ENCODE results near the gene BCL11B.

Gene BCL11B

GRCh38 chr14:99179506-99179905 is 92.5 kb downstream of the BCL11B start:
- no peak for TF ChIP-seq NFIC (IDR thresholded peaks at IDR 0.05)
- no peak for TF ChIP-seq CEBPB (IDR thresholded peaks at IDR 0.05)
- no peak for TF ChIP-seq USF1 (IDR thresholded peaks at IDR 0.05)
- TF ChIP-seq CREB1 (IDR thresholded peaks at IDR 0.05; ENCODE audit: low read depth): no peak
- TF ChIP-seq RAD21 (IDR thresholded peaks at IDR 0.05; ENCODE audit: low read depth): no peak
- TF ChIP-seq FOXM1 (IDR thresholded peaks at IDR 0.05; ENCODE audit: borderline replicate concordance, low read depth): no peak
- no peak for TF ChIP-seq MAX (IDR thresholded peaks at IDR 0.05)
- no peak for TF ChIP-seq ZBTB7A (IDR thresholded peaks at IDR 0.05; ENCODE audit: low read depth)
- TF ChIP-seq TCF12 (IDR thresholded peaks at IDR 0.05; ENCODE audit: low read depth): no peak
- TF ChIP-seq YY1 (IDR thresholded peaks at IDR 0.05; ENCODE audit: low read depth): no peak
- TF ChIP-seq EGR1 (IDR thresholded peaks at IDR 0.05): no peak
- no peak for TF ChIP-seq EP300 (IDR thresholded peaks at IDR 0.05; ENCODE audit: borderline replicate concordance)
- TF ChIP-seq TEAD4 (IDR thresholded peaks at IDR 0.05): no peak
- TF ChIP-seq REST (IDR thresholded peaks at IDR 0.05; ENCODE audit: low read depth): no peak
- no peak for TF ChIP-seq TAF1 (IDR thresholded peaks at IDR 0.05; ENCODE audit: low read depth)

GRCh38 chr14:99177886-99178835 is 93.8 kb downstream of the BCL11B start:
- no peak for TF ChIP-seq ZBTB7A (IDR thresholded peaks at IDR 0.05; ENCODE audit: low read depth)
- TF ChIP-seq USF1 (IDR thresholded peaks at IDR 0.05): no peak
- no peak for TF ChIP-seq CREB1 (IDR thresholded peaks at IDR 0.05; ENCODE audit: low read depth)
- TF ChIP-seq EP300 (IDR thresholded peaks at IDR 0.05; ENCODE audit: borderline replicate concordance): no peak
- TF ChIP-seq REST (IDR thresholded peaks at IDR 0.05; ENCODE audit: low read depth): no peak
- TF ChIP-seq RAD21 (IDR thresholded peaks at IDR 0.05; ENCODE audit: low read depth): no peak
- no peak for TF ChIP-seq TCF12 (IDR thresholded peaks at IDR 0.05; ENCODE audit: low read depth)
- TF ChIP-seq TEAD4 (IDR thresholded peaks at IDR 0.05): no peak
- no peak for TF ChIP-seq CEBPB (IDR thresholded peaks at IDR 0.05)

GRCh38 chr14:99177046-99177655 is 94.8 kb downstream of the BCL11B start:
- no peak for TF ChIP-seq NFIC (IDR thresholded peaks at IDR 0.05)
- no peak for TF ChIP-seq CEBPB (IDR thresholded peaks at IDR 0.05)
- TF ChIP-seq REST (IDR thresholded peaks at IDR 0.05; ENCODE audit: low read depth): no peak
- TF ChIP-seq RAD21 (IDR thresholded peaks at IDR 0.05; ENCODE audit: low read depth): no peak

GRCh38 chr14:99176156-99176945 is 95.6 kb downstream of the BCL11B start:
- TF ChIP-seq CREB1 (IDR thresholded peaks at IDR 0.05; ENCODE audit: low read depth): no peak
- TF ChIP-seq ZBTB7A (IDR thresholded peaks at IDR 0.05; ENCODE audit: low read depth): no peak
- TF ChIP-seq RAD21 (IDR thresholded peaks at IDR 0.05; ENCODE audit: low read depth): no peak
- no peak for TF ChIP-seq TEAD4 (IDR thresholded peaks at IDR 0.05)
- TF ChIP-seq NFIC (IDR thresholded peaks at IDR 0.05): no peak
- TF ChIP-seq EGR1 (IDR thresholded peaks at IDR 0.05): no peak
- no peak for TF ChIP-seq YY1 (IDR thresholded peaks at IDR 0.05; ENCODE audit: low read depth)
- TF ChIP-seq EP300 (IDR thresholded peaks at IDR 0.05; ENCODE audit: borderline replicate concordance): no peak
- no peak for TF ChIP-seq TAF1 (IDR thresholded peaks at IDR 0.05; ENCODE audit: low read depth)
- no peak for TF ChIP-seq USF1 (IDR thresholded peaks at IDR 0.05)
- TF ChIP-seq CEBPB (IDR thresholded peaks at IDR 0.05): no peak
- TF ChIP-seq MAX (IDR thresholded peaks at IDR 0.05): no peak
- no peak for TF ChIP-seq TCF12 (IDR thresholded peaks at IDR 0.05; ENCODE audit: low read depth)
- no peak for TF ChIP-seq REST (IDR thresholded peaks at IDR 0.05; ENCODE audit: low read depth)
- TF ChIP-seq FOXM1 (IDR thresholded peaks at IDR 0.05; ENCODE audit: borderline replicate concordance, low read depth): no peak

All from Ishikawa (cell line).